Smooth muscle cell (in vitro differentiated cells): ENCODE results near the gene C1QB. TPM values are rescaled to one million over a fixed set of nuclear protein-coding genes. Genes with fewer than 3 reads are reported as not detected.

Source experiments
- DNase-seq: peaks from one replicate; lab custom pipeline; 2025; ENCODE audit not compliant: unreplicated experiment; lab: John Stamatoyannopoulos, UW
- H2AFZ ChIP-seq: fragments of 200-600 bp; sonication (generic); 2 replicates; pipeline ENCODE4 v1.6.0; 2016; ENCODE audit warnings: antibody characterized with exemption, low read depth, mild to moderate bottlenecking
- H3F3A ChIP-seq: fragments of 200-600 bp; sonication (generic); 2 replicates; pipeline ENCODE4 v1.6.0; 2017; ENCODE audit warnings: antibody characterized with exemption, low read depth
- H3K27ac ChIP-seq: fragments of 200-600 bp; sonication (generic); 2 replicates; pipeline ENCODE4 v1.5.1; 2016; ENCODE audit warnings: low read depth, mild to moderate bottlenecking
- H3K27me3 ChIP-seq: fragments of 200-600 bp; sonication (generic); 2 replicates; pipeline ENCODE4 v1.6.1; 2016; ENCODE audit warnings: low read depth, mild to moderate bottlenecking
- H3K36me3 ChIP-seq: fragments of 200-600 bp; sonication (generic); 2 replicates; pipeline ENCODE4 v1.5.1; 2016; ENCODE audit warnings: low read depth
- H3K4me1 ChIP-seq: fragments of 200-600 bp; sonication (generic); 2 replicates; pipeline ENCODE4 v1.5.1; 2016; ENCODE audit warnings: low read depth
- H3K4me2 ChIP-seq: fragments of 200-600 bp; sonication (generic); 2 replicates; pipeline ENCODE4 v1.6.0; 2016; ENCODE audit warnings: mild to moderate bottlenecking
- H3K4me3 ChIP-seq: fragments of 200-600 bp; sonication (generic); 2 replicates; pipeline ENCODE4 v1.5.1; 2016; ENCODE audit warnings: mild to moderate bottlenecking
- H3K79me2 ChIP-seq: fragments of 200-600 bp; sonication (generic); 2 replicates; pipeline ENCODE4 v1.6.0; 2016; ENCODE audit warnings: low read depth, mild to moderate bottlenecking
- H3K9ac ChIP-seq: fragments of 200-600 bp; sonication (generic); 2 replicates; pipeline ENCODE4 v1.6.0; 2016; ENCODE audit warnings: low read depth
- H3K9me3 ChIP-seq: fragments of 200-600 bp; sonication (generic); replicated peaks from 2 replicates; pipeline ENCODE4 v1.5.1; 2016; ENCODE audit warnings: low read depth
- H4K20me1 ChIP-seq: fragments of 200-600 bp; sonication (generic); 2 replicates; pipeline ENCODE4 v1.6.0; 2016; ENCODE audit warnings: low read depth
- CTCF ChIP-seq: fragments of 200-600 bp; sonication (generic); IDR thresholded peaks from 2 replicates; pipeline ENCODE4 v1.5.1; 2017; ENCODE audit warnings: borderline replicate concordance, mild to moderate bottlenecking, antibody characterized with exemption; ENCODE audit not compliant: insufficient read depth, poor library complexity, severe bottlenecking
- WGBS: methylation state at CpG from one replicate; pipeline ENCODE4 v1.1.7; 2016; ENCODE audit warnings: low lambda C conversion rate; 5-methylcytosine and 5-hydroxymethylcytosine counted together
- polyA plus RNA-seq: library from polyadenylated mRNA; unstranded; fragments of >200 nt; fragmentation: Nextera tagmentation; extraction: Ambion mirVana; gene quantifications from 2 replicates; pipeline ENCODE4 v1.2.1, GENCODE V29; 2016
- total RNA-seq: library from RNA; depleted of rRNA; stranded (reverse); fragments of >200 nt; gene quantifications from 2 replicates; pipeline ENCODE4 v1.2.3, GENCODE V29; 2014

C1QB gene
- total and polyA plus RNA-seq, 2 experiments from 2014 or later: not detected

DNA sequence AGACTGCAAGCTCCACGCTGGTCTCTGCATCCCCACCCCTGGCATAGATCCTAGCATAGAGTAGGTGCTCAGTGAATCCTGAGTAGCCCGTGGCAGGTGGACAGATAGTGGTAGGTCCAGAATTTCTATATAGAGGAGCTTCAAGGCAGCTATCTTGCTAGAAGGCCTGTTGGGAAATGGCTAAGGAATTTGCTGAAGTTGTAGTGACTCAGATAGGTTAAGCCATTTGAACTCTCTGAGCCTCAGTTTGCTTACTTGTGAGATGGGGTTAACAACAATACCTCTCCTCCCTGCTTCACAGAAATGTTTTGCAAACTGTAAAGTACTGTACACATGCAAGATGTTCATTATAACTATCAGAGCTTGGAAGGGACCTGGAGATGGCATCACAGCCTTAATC lies 34.2 kb downstream of the C1QB start:
- no peak overlapping the region for H3K27ac ChIP-seq
- H3K4me1 ChIP-seq: peaks cover 19% of the 10 kb centered on the region
- H3K9ac ChIP-seq: no peak overlapping the region
- no peaks in the 10 kb centered on the region for H4K20me1 ChIP-seq
- no peak overlapping the region for H2AFZ ChIP-seq
- no peak overlapping the region for H3K4me3 ChIP-seq
- no peaks in the 10 kb centered on the region for H3F3A ChIP-seq
- H3K79me2 ChIP-seq: no peaks in the 10 kb centered on the region
- no peak for DNase-seq
- no peaks in the 10 kb centered on the region for H3K9me3 ChIP-seq
- peaks cover 61% of the 10 kb centered on the region for H3K27me3 ChIP-seq
- 85% methylated on average over 2 of the region's 2 CpGs for WGBS
- no peak for TF ChIP-seq CTCF
- H3K4me2 ChIP-seq: no peak overlapping the region
- H3K36me3 ChIP-seq: no peaks in the 10 kb centered on the region

- no peaks in the 10 kb centered on the region for H4K20me1 ChIP-seq
- H3K36me3 ChIP-seq: no peaks in the 10 kb centered on the region
- H2AFZ ChIP-seq: no peak overlapping the region
- peaks cover 49% of the 10 kb centered on the region for H3K27me3 ChIP-seq
- no peak overlapping the region for H3K9ac ChIP-seq
- no peaks in the 10 kb centered on the region for H3K79me2 ChIP-seq
- no peak overlapping the region for H3K27ac ChIP-seq
- DNase-seq: no peak
- H3F3A ChIP-seq: no peaks in the 10 kb centered on the region
- no peak overlapping the region for H3K4me2 ChIP-seq
- peaks cover 19% of the 10 kb centered on the region for H3K4me1 ChIP-seq
- no peak for TF ChIP-seq CTCF
- H3K4me3 ChIP-seq: no peak overlapping the region
- H3K9me3 ChIP-seq: no peaks in the 10 kb centered on the region
These were observed 35.4 kb downstream of the C1QB start for GRCh38 chr1:22688466-22688865.

DNA sequence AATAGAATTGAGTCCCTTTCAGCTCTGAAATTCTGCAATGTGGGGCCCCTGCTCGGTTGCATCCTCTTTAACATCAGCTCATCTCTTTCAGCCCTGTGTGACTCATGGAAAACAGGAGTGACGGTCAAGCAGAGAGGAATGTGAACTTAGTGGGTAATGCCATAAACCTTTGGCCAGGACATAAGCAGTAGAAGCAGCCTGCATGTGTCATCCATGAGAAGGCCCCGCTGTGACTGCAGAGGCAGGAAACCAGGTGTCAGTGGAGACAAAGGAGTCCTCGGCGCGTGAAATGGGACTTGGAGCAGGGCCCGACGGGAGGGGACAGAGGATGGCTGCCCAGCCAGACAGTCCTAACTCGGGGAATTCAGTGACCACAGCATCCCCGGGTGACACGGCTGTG lies 36.5 kb downstream of the C1QB start:
- DNase-seq: no peak
- H3K27me3 ChIP-seq: peaks cover 45% of the 10 kb centered on the region
- 46% methylated on average over 11 of the region's 11 CpGs for WGBS

More for the DNA sequence above, 36.5 kb downstream of the C1QB start:
- Histone ChIP-seq H3K9ac (no peak overlapping the region), H3K4me1 (peaks cover 19% of the 10 kb centered on the region), H3F3A (no peaks in the 10 kb centered on the region), H4K20me1 (no peaks in the 10 kb centered on the region), H3K27ac (no peak overlapping the region), H3K79me2 (no peaks in the 10 kb centered on the region), H3K36me3 (no peaks in the 10 kb centered on the region), H3K9me3 (no peaks in the 10 kb centered on the region), H3K4me2 (no peak overlapping the region), H3K4me3 (no peak overlapping the region), H2AFZ (no peak overlapping the region)
- TF ChIP-seq CTCF: no peak
